AG20443 (cell line): Measurements from ENCODE around the gene CD74.
A peak's percentile ranks its signal among the peaks of the same experiment; 100 is the strongest.
"Not testable (repeated sequence)": the region's sequence is repeated elsewhere in the genome, so short reads cannot be mapped to it uniquely, and the experiment has no call there.

Experiments used
- DNase-seq: peaks from one replicate; pipeline ENCODE4 v3.0.0; 2012; ENCODE audit warnings: low spot score, mixed read lengths

CD74 gene

GRCh38 chr5:150441813-150442698, 29.3 kb upstream of the CD74 start:
- DNase-seq: no peak

- DNase-seq: no peak
These were observed 28.5 kb upstream of the CD74 start for GRCh38 chr5:150440948-150441812.

DNA sequence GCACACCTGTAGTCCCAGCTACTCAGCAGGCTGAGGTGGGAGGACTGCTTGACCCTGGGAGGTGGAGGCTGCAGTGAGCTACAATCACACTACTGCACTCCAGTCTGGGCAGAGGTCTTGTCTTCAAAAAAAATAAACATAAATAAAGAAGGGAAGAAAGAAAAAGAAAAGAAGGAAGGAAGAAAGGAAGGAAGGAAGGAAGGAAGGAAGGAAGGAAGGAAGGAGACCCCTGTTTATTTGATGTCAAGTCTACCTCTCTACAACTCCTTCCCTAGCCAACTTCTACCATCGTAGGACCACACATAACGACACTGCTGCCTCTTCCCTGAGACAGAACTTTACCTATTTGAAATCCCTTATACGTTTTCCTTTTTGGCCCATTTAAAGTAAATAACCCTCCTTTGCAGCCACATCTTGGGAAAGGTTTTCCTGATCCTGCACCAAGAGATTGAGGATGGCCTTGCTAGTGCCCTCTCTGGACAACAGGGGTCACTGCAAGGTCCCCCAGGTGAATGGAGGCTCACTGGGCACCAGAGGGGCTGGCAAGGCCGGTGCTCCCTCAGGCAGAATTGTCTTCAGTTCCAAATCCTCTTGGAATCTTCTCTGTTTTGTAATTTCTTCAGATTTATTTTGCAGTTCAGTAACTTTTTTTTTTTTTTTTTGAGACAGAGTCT, 26.3 kb upstream of the CD74 start:
- peak; percentile 66 for DNase-seq

DNA sequence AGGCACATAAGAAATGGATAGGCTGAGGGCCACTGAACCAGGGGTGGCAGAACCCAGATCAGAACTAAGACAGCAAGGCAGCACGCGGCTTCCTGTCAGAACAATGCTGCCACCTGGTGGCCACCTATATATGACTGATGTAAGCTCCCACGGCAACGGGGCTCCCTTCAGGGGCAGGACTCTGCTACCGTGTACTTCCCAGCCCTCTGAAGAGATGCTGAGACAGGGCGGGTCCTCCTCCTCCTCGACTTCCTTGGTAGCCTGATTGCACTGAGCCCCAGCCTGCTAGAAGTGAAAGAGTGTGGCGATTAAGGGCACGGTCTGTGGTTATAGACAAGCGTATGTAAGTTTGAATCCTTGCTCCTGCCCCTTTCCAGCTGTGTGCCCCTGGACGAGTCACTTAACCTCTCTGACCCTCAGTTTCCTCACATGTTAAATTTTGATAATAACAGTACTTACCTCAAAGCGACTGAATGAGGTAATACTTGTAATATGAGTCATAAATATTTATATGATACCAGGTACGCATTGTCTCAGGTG, 23.5 kb upstream of the CD74 start:
- DNase-seq: peak; percentile 92

- peak; percentile 76 for DNase-seq
These were observed 21.8 kb upstream of the CD74 start for GRCh38 chr5:150434464-150434863.

DNA sequence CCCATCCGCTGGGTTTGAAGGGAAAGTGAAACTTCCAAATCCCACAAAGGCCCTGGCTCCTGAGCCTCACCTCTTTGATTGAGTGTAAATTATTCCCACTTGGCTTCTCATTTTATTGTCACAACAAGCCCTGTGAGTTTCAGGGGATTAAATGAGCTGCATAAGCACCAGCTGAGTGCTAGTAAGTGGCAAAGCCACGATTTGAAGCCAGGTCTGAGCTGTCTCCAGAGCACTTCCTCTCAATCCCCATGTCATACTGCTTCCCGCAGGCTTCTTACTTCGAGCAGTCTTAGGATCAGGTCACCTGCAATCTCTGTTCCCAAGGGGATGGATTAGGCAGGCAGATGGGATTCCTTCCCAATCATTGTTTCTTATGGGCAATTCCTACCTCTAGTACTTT, 18.9 kb upstream of the CD74 start:
- no peak for DNase-seq

DNA sequence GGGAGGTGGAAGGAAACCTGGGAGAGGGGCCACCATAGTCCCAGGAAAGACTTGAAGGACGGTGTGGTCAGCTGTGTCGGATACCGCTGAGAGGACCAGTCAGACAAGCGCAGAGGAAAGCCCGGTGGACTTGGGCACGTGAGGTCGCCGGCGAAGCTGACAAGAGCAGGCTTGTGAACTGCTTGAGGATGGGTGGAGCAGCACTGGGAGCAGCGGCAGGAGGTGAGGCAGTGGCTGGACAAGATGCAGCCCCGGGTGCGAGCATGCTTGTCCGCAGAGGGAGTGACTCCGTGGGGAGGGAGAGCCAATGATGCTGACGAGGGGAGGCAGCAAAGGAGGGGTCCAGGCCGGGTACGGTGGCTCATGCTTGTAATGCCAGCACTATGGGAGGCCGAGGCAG, 18.3 kb upstream of the CD74 start:
- DNase-seq: no peak

- DNase-seq: no peak
These were observed 16.7 kb upstream of the CD74 start for GRCh38 chr5:150429410-150429873.

DNA sequence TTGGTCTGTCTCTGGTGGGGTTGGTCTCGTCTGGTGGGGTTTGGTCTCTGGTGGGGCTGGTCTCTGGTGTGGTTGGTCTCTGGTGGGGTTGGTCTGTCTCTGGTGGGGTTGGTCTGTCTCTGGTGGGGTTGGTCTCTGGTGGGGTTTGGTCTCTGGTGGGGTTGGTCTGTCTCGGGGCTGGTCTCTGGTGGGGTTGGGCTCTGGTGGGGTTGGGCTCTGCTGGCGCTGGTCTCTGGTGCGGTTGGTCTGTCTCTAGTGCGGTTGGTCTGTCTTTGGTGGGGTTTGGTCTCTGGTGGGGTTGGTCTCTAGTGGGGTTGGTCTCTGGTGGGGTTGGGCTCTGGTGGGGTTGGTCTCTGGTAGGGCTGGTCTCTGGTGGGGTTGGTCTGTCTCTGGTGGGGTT, 16.3 kb upstream of the CD74 start:
- no peak for DNase-seq

DNA sequence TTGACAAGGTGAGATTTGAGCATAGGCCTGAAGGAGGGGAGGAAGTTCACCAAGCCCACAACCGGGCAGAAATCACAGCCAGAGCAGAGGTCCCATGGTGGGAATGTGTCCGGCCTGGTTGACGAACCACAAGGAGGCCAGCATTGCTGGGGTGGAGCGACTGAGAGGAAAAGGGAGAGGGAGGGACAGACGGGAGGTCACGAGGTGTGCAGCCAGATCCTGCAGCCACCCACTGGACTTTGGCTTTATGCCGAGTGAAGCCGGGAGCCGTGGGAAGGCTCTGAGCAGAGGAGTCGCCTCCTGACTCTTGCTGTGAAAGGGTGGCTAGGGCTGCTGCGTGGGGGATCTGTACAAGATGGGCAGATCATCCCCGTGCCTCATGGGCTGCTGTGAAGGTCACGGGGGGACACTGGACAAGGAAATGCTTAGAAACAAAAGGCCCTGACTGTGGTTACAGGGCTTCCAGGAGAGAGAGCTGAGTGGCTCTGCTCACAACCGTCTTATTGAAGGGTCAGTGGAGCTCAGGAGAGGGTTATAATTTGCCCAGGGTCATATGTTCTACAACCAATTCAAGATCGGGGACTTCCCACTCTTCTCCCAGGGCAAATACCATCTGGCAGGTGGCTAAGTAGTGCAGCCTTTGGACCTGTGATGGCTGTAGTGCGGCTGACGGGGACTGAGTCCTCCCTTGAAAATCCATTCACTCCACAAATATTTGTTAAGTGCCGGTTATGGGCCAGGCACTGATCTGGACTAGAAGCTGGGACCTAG, 15.6 kb upstream of the CD74 start:
- no peak for DNase-seq

GRCh38 chr5:150426165-150426564, 13.5 kb upstream of the CD74 start:
- DNase-seq: not testable (repeated sequence)

- DNase-seq: no peak
These were observed 10.0 kb upstream of the CD74 start for GRCh38 chr5:150422758-150423157.

GRCh38 chr5:150422075-150422474, 9.4 kb upstream of the CD74 start:
- DNase-seq: no peak

- no peak for DNase-seq
These were observed 7.0 kb upstream of the CD74 start for GRCh38 chr5:150419630-150420270.

- not testable (repeated sequence) for DNase-seq
These were observed 1.4 kb upstream of the CD74 start for GRCh38 chr5:150413902-150414790.

DNA sequence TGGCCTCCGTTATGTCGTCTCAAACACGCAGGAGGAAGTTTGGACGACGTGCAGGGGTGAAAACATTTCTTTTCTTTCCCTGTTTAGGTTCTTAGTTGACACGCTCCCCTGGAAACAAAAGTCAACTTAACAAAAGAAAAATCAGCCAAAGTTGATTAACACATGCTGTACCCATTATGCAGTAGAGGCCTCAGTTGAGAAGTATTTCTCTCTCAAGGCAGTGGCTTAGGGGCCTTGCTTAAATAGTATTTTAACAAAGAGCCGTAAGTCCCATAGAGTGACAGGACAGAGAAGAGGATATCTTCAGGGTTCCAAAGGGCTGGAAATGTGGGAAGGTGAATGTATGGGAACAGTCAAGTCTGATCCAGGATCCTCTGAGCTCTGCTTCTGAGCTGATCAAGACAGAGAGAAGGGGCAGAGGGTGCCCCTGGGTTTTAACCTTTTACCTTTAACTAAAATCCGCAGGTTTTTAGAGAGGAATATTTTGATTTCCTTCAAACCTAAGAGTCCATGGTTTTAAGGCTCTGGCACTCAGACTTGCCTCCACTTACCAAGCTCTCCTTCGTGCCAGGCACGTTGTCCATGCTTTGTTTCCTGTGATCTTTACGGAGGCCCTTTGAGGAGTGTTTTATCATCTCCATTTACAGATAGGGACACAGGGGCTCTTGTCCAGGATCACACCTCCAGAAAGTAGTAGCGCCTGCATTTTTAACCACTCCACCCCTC, 629 bp upstream of the CD74 start:
- no peak for DNase-seq

GRCh38 chr5:150411245-150411979, 1.3 kb downstream of the CD74 start:
- no peak for DNase-seq

GRCh38 chr5:150410524-150411244, 2.0 kb downstream of the CD74 start:
- DNase-seq: peak; percentile 92
